HG02623 (cell line): ENCODE measurements around the gene SNX11.

Experiments
- ATAC-seq: cut with Tn5 transposase; IDR thresholded peaks from one replicate; pipeline ENCODE4 v1.9.1; 2021; ENCODE audit warnings: moderate library complexity; ENCODE audit not compliant: unreplicated experiment

SNX11 gene

GRCh38 chr17:48129981-48130380, 22.4 kb downstream of the SNX11 start:
- ATAC-seq, result no peak

GRCh38 chr17:48131216-48131824, 23.8 kb downstream of the SNX11 start:
- ATAC-seq, result no peak

- no peak for ATAC-seq
Measured at GRCh38 chr17:48132385-48132784, 24.8 kb downstream of the SNX11 start.

GRCh38 chr17:48134912-48135480, 27.4 kb downstream of the SNX11 start:
- ATAC-seq, result no peak

- no peak for ATAC-seq
Measured at GRCh38 chr17:48137656-48138055, 30.1 kb downstream of the SNX11 start.

- ATAC-seq, result no peak
Measured at GRCh38 chr17:48139944-48140343, 32.4 kb downstream of the SNX11 start.

GRCh38 chr17:48143629-48144028, 36.1 kb downstream of the SNX11 start:
- ATAC-seq, result no peak

GRCh38 chr17:48144231-48144630, 36.7 kb downstream of the SNX11 start:
- no peak for ATAC-seq

- no peak for ATAC-seq
Measured at GRCh38 chr17:48144976-48145798, 37.6 kb downstream of the SNX11 start.

GRCh38 chr17:48148029-48148770, 40.6 kb downstream of the SNX11 start:
- no peak for ATAC-seq

GRCh38 chr17:48148854-48149786, 41.6 kb downstream of the SNX11 start:
- ATAC-seq, result no peak

- ATAC-seq, result no peak
Measured at GRCh38 chr17:48149787-48150463, 42.4 kb downstream of the SNX11 start.

- ATAC-seq, result no peak
Measured at GRCh38 chr17:48150597-48151001, 43.0 kb downstream of the SNX11 start.

- no peak for ATAC-seq
Measured at GRCh38 chr17:48151220-48151619, 43.7 kb downstream of the SNX11 start.

GRCh38 chr17:48152289-48152688, 44.7 kb downstream of the SNX11 start:
- no peak for ATAC-seq

- no peak for ATAC-seq
Measured at GRCh38 chr17:48153691-48154358, 46.3 kb downstream of the SNX11 start.

- no peak for ATAC-seq
Measured at GRCh38 chr17:48155889-48156611, 48.5 kb downstream of the SNX11 start.

- no peak for ATAC-seq
Measured at GRCh38 chr17:48159232-48159631, 51.7 kb downstream of the SNX11 start.
